ENCODE data around the gene REEP3. TPM values are rescaled to one million over a fixed set of nuclear protein-coding genes. Genes with fewer than 3 reads are reported as not detected.

The REEP3 gene
- total RNA-seq, 1 donor: 127 TPM

DNA sequence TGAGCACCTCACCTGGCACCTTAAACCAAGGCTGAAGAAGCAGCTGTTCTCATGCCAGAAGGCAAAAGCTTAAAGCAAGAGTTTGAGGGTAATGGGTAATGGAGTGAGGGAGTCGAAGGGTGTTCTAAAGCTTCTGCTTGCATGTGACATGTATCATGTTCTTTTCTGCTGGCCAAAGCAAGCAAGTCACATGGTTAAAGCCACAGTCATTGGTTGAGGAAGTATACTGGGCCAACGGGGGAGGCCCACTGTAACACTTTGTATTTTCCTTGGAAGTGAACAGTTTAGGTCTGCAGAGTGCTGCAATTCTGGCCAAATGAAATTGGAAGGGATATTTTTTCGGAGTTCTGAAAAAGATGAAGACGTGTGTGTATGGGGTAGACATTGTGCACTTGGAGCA is 75.7 kb downstream of the REEP3 start:
- H3K4me3 ChIP-seq (ENCODE audit: low read depth, low read length): no peak overlapping the region
- DNase-seq (ENCODE audit: low read depth): no peak
- TF ChIP-seq, protein P1, sequence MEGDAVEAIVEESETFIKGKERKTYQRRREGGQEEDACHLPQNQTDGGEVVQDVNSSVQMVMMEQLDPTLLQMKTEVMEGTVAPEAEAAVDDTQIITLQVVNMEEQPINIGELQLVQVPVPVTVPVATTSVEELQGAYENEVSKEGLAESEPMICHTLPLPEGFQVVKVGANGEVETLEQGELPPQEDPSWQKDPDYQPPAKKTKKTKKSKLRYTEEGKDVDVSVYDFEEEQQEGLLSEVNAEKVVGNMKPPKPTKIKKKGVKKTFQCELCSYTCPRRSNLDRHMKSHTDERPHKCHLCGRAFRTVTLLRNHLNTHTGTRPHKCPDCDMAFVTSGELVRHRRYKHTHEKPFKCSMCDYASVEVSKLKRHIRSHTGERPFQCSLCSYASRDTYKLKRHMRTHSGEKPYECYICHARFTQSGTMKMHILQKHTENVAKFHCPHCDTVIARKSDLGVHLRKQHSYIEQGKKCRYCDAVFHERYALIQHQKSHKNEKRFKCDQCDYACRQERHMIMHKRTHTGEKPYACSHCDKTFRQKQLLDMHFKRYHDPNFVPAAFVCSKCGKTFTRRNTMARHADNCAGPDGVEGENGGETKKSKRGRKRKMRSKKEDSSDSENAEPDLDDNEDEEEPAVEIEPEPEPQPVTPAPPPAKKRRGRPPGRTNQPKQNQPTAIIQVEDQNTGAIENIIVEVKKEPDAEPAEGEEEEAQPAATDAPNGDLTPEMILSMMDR (IDR thresholded peaks at IDR 0.05; ENCODE audit: insufficient read depth, low read depth, low read length): no peak

DNA sequence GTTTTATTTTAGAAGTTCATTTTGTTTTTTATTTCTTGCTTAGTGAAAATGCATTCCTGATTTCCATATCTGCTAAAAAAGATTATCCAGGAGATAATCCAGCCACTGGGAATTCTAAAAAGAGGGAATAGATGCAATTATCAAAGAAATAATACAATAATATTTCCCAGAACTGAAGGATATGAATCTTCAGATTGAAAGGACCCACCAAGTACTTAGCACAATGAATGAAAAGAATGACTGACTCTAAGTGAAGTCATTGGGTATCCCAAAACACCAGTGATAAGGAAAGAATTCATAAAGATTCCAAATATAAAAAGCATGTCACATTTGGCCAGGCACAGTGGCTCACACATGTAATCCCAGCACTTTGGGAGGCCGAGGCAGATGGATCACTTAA is 79.3 kb downstream of the REEP3 start:
- no peak overlapping the region for H3K4me3 ChIP-seq (ENCODE audit: low read depth, low read length)
- DNase-seq (ENCODE audit: low read depth): no peak
- TF ChIP-seq, protein P1 (IDR thresholded peaks at IDR 0.05; ENCODE audit: insufficient read depth, low read depth, low read length): no peak

DNA sequence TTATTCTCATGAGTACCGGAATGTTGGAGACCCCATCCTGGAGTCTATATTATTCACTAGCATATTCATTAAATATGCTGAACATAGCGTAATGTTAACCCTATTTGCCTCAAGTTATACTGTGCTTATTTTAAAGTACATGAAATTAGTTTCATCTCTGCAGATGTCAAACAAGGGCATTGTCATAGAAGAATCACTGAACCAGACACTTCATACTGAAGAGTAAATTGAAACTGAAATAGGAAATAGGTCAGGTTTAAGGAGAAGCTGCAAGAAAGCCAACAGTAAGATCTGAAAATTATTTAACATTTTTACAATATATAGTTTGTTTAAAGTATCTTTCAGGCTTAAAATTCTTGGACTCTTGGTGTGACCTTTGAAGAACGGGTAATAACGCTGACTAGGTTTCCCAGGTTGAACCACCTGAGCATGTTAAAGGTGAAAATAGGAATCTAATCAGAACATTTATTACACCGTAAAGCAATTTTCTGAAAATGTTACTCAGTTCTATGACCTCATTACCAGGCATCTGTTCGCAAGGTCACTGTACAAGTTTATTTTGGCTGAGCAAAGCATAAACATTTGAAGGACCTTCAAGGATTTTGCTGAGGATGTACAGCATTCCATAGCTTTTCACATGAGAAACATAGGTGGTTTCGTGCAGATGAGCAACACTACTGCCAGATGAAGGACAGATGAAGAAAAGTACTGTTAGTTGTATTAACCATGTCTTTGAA is 82.7 kb downstream of the REEP3 start:
- H3K4me3 ChIP-seq (ENCODE audit: low read depth, low read length): no peak overlapping the region
- peak; percentile 89 for DNase-seq (ENCODE audit: low read depth)
- TF ChIP-seq, protein P1 (IDR thresholded peaks at IDR 0.05; ENCODE audit: insufficient read depth, low read depth, low read length): no peak

DNA sequence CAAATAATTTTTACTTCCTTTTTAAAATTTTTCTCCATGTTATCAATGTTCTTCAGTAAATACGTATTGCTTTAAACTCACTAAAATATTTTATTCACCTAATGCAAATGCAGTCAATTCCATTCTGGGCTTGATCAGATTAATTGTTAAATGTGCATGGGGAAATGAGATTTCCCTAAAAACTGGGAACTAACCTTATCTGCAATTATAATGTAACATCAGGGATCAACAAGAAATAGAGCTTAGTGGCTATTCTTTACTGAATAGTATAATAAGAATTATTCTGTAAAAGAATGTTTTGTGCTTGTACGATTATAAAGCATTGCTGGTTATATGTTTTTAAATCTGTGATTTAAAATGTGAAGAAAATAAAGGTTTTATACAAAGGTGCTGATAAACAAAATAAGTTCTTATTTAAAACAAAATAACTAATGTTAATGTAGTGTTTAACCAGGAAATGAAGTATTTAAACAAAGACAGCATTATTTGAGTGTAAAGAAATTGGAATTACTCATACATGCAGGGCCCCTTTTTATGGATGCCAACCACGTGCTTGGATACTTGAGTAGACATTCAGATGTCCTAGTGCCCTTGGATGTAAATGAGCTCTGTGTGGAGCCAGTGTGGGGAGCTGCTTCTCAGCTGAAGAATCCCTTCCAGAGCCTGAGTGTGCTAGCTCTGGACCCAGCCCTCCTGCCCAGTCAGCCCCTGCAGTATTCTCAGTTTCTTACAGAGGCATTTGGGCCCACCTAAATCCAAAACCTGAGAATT is 84.2 kb downstream of the REEP3 start:
- no peak for DNase-seq (ENCODE audit: low read depth)
- H3K4me3 ChIP-seq (ENCODE audit: low read depth, low read length): no peak overlapping the region
- TF ChIP-seq, protein P1 (IDR thresholded peaks at IDR 0.05; ENCODE audit: insufficient read depth, low read depth, low read length): no peak

DNA sequence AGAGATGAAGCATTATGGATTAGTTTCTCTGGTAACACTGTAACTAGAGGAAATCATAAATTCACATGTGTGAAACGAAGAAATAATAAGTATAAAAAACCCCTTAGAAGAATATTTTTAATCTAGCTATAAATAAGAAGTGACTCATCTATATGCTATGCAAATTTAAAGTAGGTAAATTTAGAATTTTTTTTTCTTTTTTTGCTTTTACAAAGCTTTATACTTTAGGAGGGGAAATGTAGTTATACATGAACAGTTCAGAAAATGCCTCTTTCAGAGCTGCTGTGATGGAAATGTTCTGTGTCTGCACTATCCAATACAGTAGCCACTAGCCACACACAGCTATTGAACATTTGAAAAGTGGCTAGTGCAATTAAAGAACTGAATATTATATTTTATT is 87.3 kb downstream of the REEP3 start:
- DNase-seq (ENCODE audit: low read depth): no peak
- TF ChIP-seq, protein P1 (IDR thresholded peaks at IDR 0.05; ENCODE audit: insufficient read depth, low read depth, low read length): no peak
- H3K4me3 ChIP-seq (ENCODE audit: low read depth, low read length): no peak overlapping the region

DNA sequence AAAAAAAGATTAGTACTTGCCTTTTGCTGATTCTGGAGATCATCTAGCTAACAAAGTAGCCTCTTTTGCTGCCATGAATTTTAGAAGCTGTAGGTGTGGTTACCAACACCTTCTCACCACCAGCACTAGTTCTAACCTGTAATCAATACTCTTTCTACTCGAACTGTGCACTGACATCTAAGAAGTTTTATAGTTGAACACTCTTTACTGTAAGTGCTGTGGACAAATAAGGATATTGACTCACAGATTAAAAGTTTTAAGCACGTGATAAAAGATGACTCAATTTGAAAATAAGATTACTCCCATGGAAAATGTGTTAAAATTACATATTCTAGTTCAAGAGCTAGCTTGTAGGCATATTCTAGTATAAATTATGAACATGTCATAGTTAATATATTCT is 89.9 kb downstream of the REEP3 start:
- peak; percentile 37 for DNase-seq (ENCODE audit: low read depth)
- H3K4me3 ChIP-seq (ENCODE audit: low read depth, low read length): no peak overlapping the region
- TF ChIP-seq, protein P1 (IDR thresholded peaks at IDR 0.05; ENCODE audit: insufficient read depth, low read depth, low read length): no peak

All from fibroblast of villous mesenchyme (primary cell).